HCT116 (cell line): Measurements from ENCODE around the gene MYO1E. TPM values are rescaled to one million over a fixed set of nuclear protein-coding genes. Genes with fewer than 3 reads are reported as not detected.

Source experiments
- ATAC-seq: fragments of 200-7000 bp; cut with Tn5 transposase; 2 replicates; pipeline ENCODE4 v1.9.1; 2020; ENCODE audit warnings: mild to moderate bottlenecking, moderate library complexity
- BruUV-seq: library from RNA; stranded (reverse); fragments of 400-500 nt; replicated peaks from 2 replicates; lab custom pipeline; 2021; lab: Mats Ljungman, UMichigan
- CTCF ChIA-PET: fragments of 300-600 bp; sonication (Branson Sonifier 250); formaldehyde crosslinking; loops from one replicate; lab custom pipeline; 2021; ENCODE audit warnings: antibody characterized with exemption; lab: Charles Lee
- POLR2A ChIA-PET: fragments of 300-600, 350-600 bp; sonication (Branson Sonifier 250); formaldehyde crosslinking; loops from one replicate; lab custom pipeline; 2021; ENCODE audit warnings: antibody characterized with exemption; lab: Charles Lee
- RAD21 ChIA-PET, 2 experiments: fragments of 300-600 bp; sonication (Branson Sonifier 250); formaldehyde crosslinking; loops; one replicate each; lab custom pipeline; 2023; ENCODE audit warnings: low total read pairs in 2 of 2; ENCODE audit not compliant: uncharacterized antibody in 2 of 2, unreplicated experiment in 2 of 2, low non-redundant PET in 1 of 2; lab: Charles Lee
- DNase-seq: peaks from one replicate; pipeline ENCODE4 v3.0.0-alpha.2; 2010; ENCODE audit warnings: low read depth, low spot score
- H2AFZ ChIP-seq: fragments of 200-600 bp; shearing (Covaris generic), sonication (generic); 2 replicates; pipeline ENCODE4 v1.6.1; 2017; ENCODE audit warnings: low read depth, mixed run types, mixed read lengths, antibody characterized with exemption, low read length; ENCODE audit not compliant: poor library complexity, severe bottlenecking
- H3K27ac ChIP-seq: 2 replicates; pipeline ENCODE4 v1.5.1; 2012; ENCODE audit warnings: low read depth, low read length
- H3K27me3 ChIP-seq: fragments of 200-600 bp; sonication (generic); 2 replicates; pipeline ENCODE4 v1.6.1; 2016; ENCODE audit warnings: mixed run types, low read length, mixed read lengths; ENCODE audit not compliant: insufficient read depth
- H3K36me3 ChIP-seq, 2 experiments: fragments of 200-500 bp in 1 of 2; fragments of 200-600 bp in 1 of 2; sonication (Bioruptor generic) in 1 of 2; sonication (generic) in 1 of 2; 2 replicates each; pipeline versions ENCODE4 v1.5.1 to v1.6.1; 2014 to 2016; ENCODE audit warnings: low read length in 2 of 2, inconsistent platforms in 1 of 2, mixed read lengths in 1 of 2, mixed run types in 1 of 2; ENCODE audit not compliant: insufficient read depth in 2 of 2, control insufficient read depth in 1 of 2
- H3K4me1 ChIP-seq, 2 experiments: fragments of 200-600 bp in 1 of 2; sonication (generic) in 1 of 2; 2 replicates each; pipeline versions ENCODE4 v1.5.1 to v1.6.1; 2012 to 2017; ENCODE audit warnings: low read length in 2 of 2, inconsistent platforms in 1 of 2, mild to moderate bottlenecking in 1 of 2, mixed read lengths in 1 of 2, mixed run types in 1 of 2, moderate library complexity in 1 of 2; ENCODE audit not compliant: insufficient read depth in 2 of 2, control insufficient read depth in 1 of 2
- H3K4me2 ChIP-seq: fragments of 200-600 bp; sonication (generic); 2 replicates; pipeline ENCODE4 v1.6.1; 2017; ENCODE audit warnings: mixed run types, low read length, mixed read lengths
- H3K4me3 ChIP-seq, 2 experiments: fragments of 200-600 bp in 1 of 2; sonication (generic) in 1 of 2; replicated peaks in 1 of 2; 2 replicates each; pipeline ENCODE4 v1.5.1; 2011 to 2016; ENCODE audit warnings: low read length in 2 of 2, control low read depth in 1 of 2, low read depth in 1 of 2, mild to moderate bottlenecking in 1 of 2, mixed read lengths in 1 of 2, mixed run types in 1 of 2
- H3K79me2 ChIP-seq: fragments of 200-600 bp; sonication (generic); 2 replicates; pipeline ENCODE4 v1.6.1; 2017; ENCODE audit warnings: mild to moderate bottlenecking, mixed run types, low read length, moderate library complexity, mixed read lengths; ENCODE audit not compliant: insufficient read depth
- H3K9ac ChIP-seq: fragments of 200-600 bp; sonication (generic); 2 replicates; pipeline ENCODE4 v1.6.1; 2016; ENCODE audit warnings: low read length, mixed read lengths
- H3K9me2 ChIP-seq: fragments of 200-600 bp; sonication (generic), shearing (Covaris generic); 2 replicates; pipeline ENCODE4 v1.6.1; 2017; ENCODE audit warnings: mixed run types, mild to moderate bottlenecking, moderate library complexity; ENCODE audit not compliant: insufficient read depth
- H3K9me3 ChIP-seq, 2 experiments: fragments of 200-500 bp in 1 of 2; fragments of 200-600 bp in 1 of 2; sonication (Bioruptor generic) in 1 of 2; sonication (generic) in 1 of 2; 2 replicates each; pipeline ENCODE4 v1.6.1; 2014 to 2017; ENCODE audit warnings: low read length in 2 of 2, mixed read lengths in 2 of 2, inconsistent platforms in 1 of 2, low read depth in 1 of 2, mild to moderate bottlenecking in 1 of 2, mixed run types in 1 of 2, moderate library complexity in 1 of 2; ENCODE audit not compliant: control insufficient read depth in 1 of 2, insufficient read depth in 1 of 2
- H4K20me1 ChIP-seq: fragments of 200-600 bp; sonication (generic), shearing (Covaris generic); 2 replicates; pipeline ENCODE4 v1.6.1; 2017; ENCODE audit warnings: mixed run types, mild to moderate bottlenecking, moderate library complexity; ENCODE audit not compliant: insufficient read depth
- ATF3 ChIP-seq: IDR thresholded peaks from 2 replicates; pipeline ENCODE4 v1.6.1; 2012
- CBX3 ChIP-seq: IDR thresholded peaks from 2 replicates; pipeline ENCODE4 v1.6.1; 2012; ENCODE audit warnings: low read depth
- CEBPB ChIP-seq: IDR thresholded peaks from 2 replicates; pipeline ENCODE4 v1.6.1; 2012; ENCODE audit warnings: low read depth
- EZH2phosphoT487 ChIP-seq: fragments of 200-600 bp; IDR thresholded peaks from 2 replicates; pipeline ENCODE4 v1.6.1; 2018; ENCODE audit warnings: antibody characterized with exemption, borderline replicate concordance
- RAD21 ChIP-seq: IDR thresholded peaks from 2 replicates; pipeline ENCODE4 v1.6.1; 2012; ENCODE audit warnings: low read depth, mild to moderate bottlenecking
- SP1 ChIP-seq: IDR thresholded peaks from 2 replicates; pipeline ENCODE4 v1.6.1; 2012; ENCODE audit warnings: low read depth
- TCF7L2 ChIP-seq: IDR thresholded peaks from 2 replicates; pipeline ENCODE4 v1.7.0; 2011; ENCODE audit warnings: borderline replicate concordance, inconsistent platforms; ENCODE audit not compliant: insufficient read depth, insufficient read length; ENCODE audit errors: extremely low read depth
- YY1 ChIP-seq: IDR thresholded peaks from 2 replicates; pipeline ENCODE4 v1.6.1; 2011; ENCODE audit warnings: low read length, low read depth, moderate library complexity, mild to moderate bottlenecking; ENCODE audit not compliant: insufficient replicate concordance; ENCODE audit errors: extremely low read depth
- ZFX ChIP-seq: fragments of 450-650 bp; IDR thresholded peaks from 2 replicates; pipeline ENCODE4 v1.6.1; 2017
- ZNF274 ChIP-seq: fragments of 200-500 bp; sonication (Bioruptor generic); IDR thresholded peaks from 2 replicates; pipeline ENCODE4 v1.6.1; 2014; ENCODE audit warnings: mild to moderate bottlenecking, low read depth, low read length, inconsistent platforms
- intact Hi-C: fragments of 100-400 bp; cut with micrococcal nuclease; formaldehyde crosslinking; loops from 2 replicates; pipeline ENCODE4 v1.10.0; 2022
- total RNA-seq: library from RNA; stranded (reverse); gene quantifications from one replicate; pipeline ENCODE4 v1.2.1, GENCODE V29; 2021; ENCODE audit not compliant: unreplicated experiment

MYO1E gene
- total RNA-seq, 1 experiment from 2014 or later: 182 TPM

GRCh38 chr15:59419170-59419569 lies 46.5 kb upstream of the MYO1E start:
- Histone ChIP-seq H3K36me3 (no peaks in the 10 kb centered on the region), H3K79me2 (no peaks in the 10 kb centered on the region), H4K20me1 (no peaks in the 10 kb centered on the region), H3K9me3 (no peaks in the 10 kb centered on the region), H3K9me2 (no peaks in the 10 kb centered on the region), H3K4me3 (no peak overlapping the region), H3K27me3 (no peaks in the 10 kb centered on the region), H3K4me2 (no peak overlapping the region), H3K9ac (no peak overlapping the region), H2AFZ (no peak overlapping the region), H3K4me1 (no peaks in the 10 kb centered on the region), H3K27ac (no peak overlapping the region)
- intact Hi-C loops: no loop called here
- DNase-seq (no peak), ATAC-seq (no peak)
- ChIA-PET POLR2A (no interaction called here), RAD21 (no interaction called here), CTCF (no interaction called here)
- BruUV-seq: no TSS peak
- TF ChIP-seq SP1 (no peak), TCF7L2 (no peak), ZFX (no peak), EZH2phosphoT487 (no peak), RAD21 (no peak), ZNF274 (no peak), CEBPB (no peak)

GRCh38 chr15:59416816-59417215 lies 44.1 kb upstream of the MYO1E start:
- no peak overlapping the region for H3K4me2 ChIP-seq
- POLR2A ChIA-PET: no interaction called here
- TF ChIP-seq TCF7L2 (no peak), ATF3 (no peak), YY1 (no peak), CBX3 (no peak)
- TF ChIP-seq, all 23 proteins: peak for 0
- no peak overlapping the region for H3K9ac ChIP-seq
- H3K36me3 ChIP-seq: no peaks in the 10 kb centered on the region
- CTCF ChIA-PET: no interaction called here
- no peaks in the 10 kb centered on the region for H3K79me2 ChIP-seq
- no peaks in the 10 kb centered on the region for H3K27me3 ChIP-seq
- no peaks in the 10 kb centered on the region for H3K9me2 ChIP-seq
- H4K20me1 ChIP-seq: no peaks in the 10 kb centered on the region
- H2AFZ ChIP-seq: no peak overlapping the region
- DNase-seq (no peak), ATAC-seq (no peak)
- RAD21 ChIA-PET: no interaction called here
- no peaks in the 10 kb centered on the region for H3K9me3 ChIP-seq
- intact Hi-C loops: no loop called here
- no peak overlapping the region for H3K27ac ChIP-seq
- H3K4me3 ChIP-seq: no peak overlapping the region
- no TSS peak for BruUV-seq
- peaks cover 0 to 6% of the 10 kb centered on the region in 2 experiments; a peak in 1 of 4 replicates for H3K4me1 ChIP-seq
